Vagina (tissue), 2 donors: ENCODE measurements around the gene NAALAD2. TPM values are rescaled to one million over a fixed set of nuclear protein-coding genes. Genes with fewer than 3 reads are reported as not detected.

Source experiments
- DNase-seq, 2 donors: peaks; one replicate each; pipeline ENCODE4 v3.0.0-alpha.2; 2017; ENCODE audit errors: extremely low spot score in 2 of 2
- H3K27ac ChIP-seq: fragments of 200-600 bp; sonication (generic); one replicate; pipeline ENCODE4 v1.5.1; 2019
- H3K27me3 ChIP-seq: fragments of 200-600 bp; sonication (generic); one replicate; pipeline ENCODE4 v1.5.1; 2019
- H3K36me3 ChIP-seq, 2 donors: fragments of 200-600 bp; sonication (generic); one replicate each; pipeline ENCODE4 v1.5.1; 2017 to 2019
- H3K4me1 ChIP-seq: fragments of 200-600 bp; sonication (generic); one replicate; pipeline ENCODE4 v1.5.1; 2019
- H3K4me3 ChIP-seq, 2 donors: fragments of 200-600 bp; sonication (generic); 1 replicate in 1 of 2; 2 replicates in 1 of 2; pipeline ENCODE4 v1.5.1; 2016 to 2019
- H3K9me3 ChIP-seq: fragments of 200-600 bp; sonication (generic); one replicate; pipeline ENCODE4 v1.5.1; 2019
- CTCF ChIP-seq, 3 experiments: fragments of 450-650 bp in 2 of 3; fragments of 200-600 bp in 1 of 3; sonication (generic) in 1 of 3; IDR thresholded peaks; one replicate each; pipeline ENCODE4 v1.5.1; 2017 to 2019; ENCODE audit warnings: antibody characterized with exemption in 3 of 3, mild to moderate bottlenecking in 2 of 3, moderate library complexity in 2 of 3
- POLR2A ChIP-seq, 2 donors: fragments of 450-650 bp; IDR thresholded peaks; one replicate each; pipeline ENCODE4 v1.6.1; 2017; ENCODE audit warnings: antibody characterized with exemption in 2 of 2, mild to moderate bottlenecking in 2 of 2, moderate library complexity in 2 of 2
- POLR2AphosphoS5 ChIP-seq, 2 donors: sonication (generic); formaldehyde crosslinking; IDR thresholded peaks; one replicate each; pipeline ENCODE4 v1.9.0; 2017; ENCODE audit warnings: antibody characterized with exemption in 2 of 2, mild to moderate bottlenecking in 2 of 2, low read depth in 1 of 2; ENCODE audit not compliant: insufficient read depth in 1 of 2
- intact Hi-C: fragments of 100-400 bp; cut with DNase I; formaldehyde crosslinking; loops from one replicate; pipeline ENCODE4 v1.15.1; 2023
- total RNA-seq: library from RNA; depleted of rRNA; stranded (reverse); fragments of >200 nt; gene quantifications from one replicate; pipeline ENCODE4 v1.2.3, GENCODE V29; 2016

The NAALAD2 gene
- total RNA-seq, 1 donor from 2014 or later = 0.98 TPM

GRCh38 chr11:90120191-90120590 lies 14.3 kb upstream of the NAALAD2 start:
- H3K36me3 ChIP-seq = no peaks in the 10 kb centered on the region
- no peak overlapping the region for H3K4me3 ChIP-seq
- no peaks in the 10 kb centered on the region for H3K9me3 ChIP-seq
- H3K27ac ChIP-seq = no peak overlapping the region
- TF ChIP-seq CTCF (IDR thresholded peaks at IDR 0.05) = no peak
- no peaks in the 10 kb centered on the region for H3K27me3 ChIP-seq
- DNase-seq = no peak
- intact Hi-C loops = no loop called here
- H3K4me1 ChIP-seq = no peaks in the 10 kb centered on the region

GRCh38 chr11:90124371-90124770 lies 10.1 kb upstream of the NAALAD2 start:
- TF ChIP-seq POLR2AphosphoS5 (IDR thresholded peaks at IDR 0.05; ENCODE audit: insufficient read depth in 1 of 2, low read depth in 1 of 2) (no peak), POLR2A (IDR thresholded peaks at IDR 0.05) (no peak), CTCF (IDR thresholded peaks at IDR 0.05) (no peak)
- no peaks in the 10 kb centered on the region for H3K9me3 ChIP-seq
- intact Hi-C loops = no loop called here
- H3K27me3 ChIP-seq = no peaks in the 10 kb centered on the region
- no peak for DNase-seq
- H3K27ac ChIP-seq = no peak overlapping the region
- H3K4me1 ChIP-seq = no peaks in the 10 kb centered on the region
- H3K4me3 ChIP-seq = no peak overlapping the region
- H3K36me3 ChIP-seq = no peaks in the 10 kb centered on the region

GRCh38 chr11:90124946-90125345 lies 9.5 kb upstream of the NAALAD2 start:
- H3K9me3 ChIP-seq = no peaks in the 10 kb centered on the region
- TF ChIP-seq POLR2AphosphoS5 (IDR thresholded peaks at IDR 0.05; ENCODE audit: insufficient read depth in 1 of 2, low read depth in 1 of 2) = no peak
- no peak for TF ChIP-seq POLR2A (IDR thresholded peaks at IDR 0.05)
- TF ChIP-seq CTCF (IDR thresholded peaks at IDR 0.05) = no peak
- H3K4me1 ChIP-seq = no peaks in the 10 kb centered on the region
- H3K27me3 ChIP-seq = no peaks in the 10 kb centered on the region
- no peak overlapping the region for H3K27ac ChIP-seq
- H3K36me3 ChIP-seq = no peaks in the 10 kb centered on the region
- H3K4me3 ChIP-seq = no peak overlapping the region
- no peak for DNase-seq
- intact Hi-C loops = no loop called here

- H3K4me1 ChIP-seq = no peaks in the 10 kb centered on the region
- TF ChIP-seq CTCF (IDR thresholded peaks at IDR 0.05) (no peak), POLR2AphosphoS5 (IDR thresholded peaks at IDR 0.05; ENCODE audit: insufficient read depth in 1 of 2, low read depth in 1 of 2) (no peak), POLR2A (IDR thresholded peaks at IDR 0.05) (no peak)
- no peak for DNase-seq
- no peaks in the 10 kb centered on the region for H3K27me3 ChIP-seq
- H3K27ac ChIP-seq = peak overlapping the region; percentile 51
- H3K4me3 ChIP-seq = peak overlapping the region; percentile 54 to 55
- H3K36me3 ChIP-seq = no peaks in the 10 kb centered on the region
- intact Hi-C loops = no loop called here
- H3K9me3 ChIP-seq = no peaks in the 10 kb centered on the region
Measured at GRCh38 chr11:90133560-90134477, 644 bp upstream of the NAALAD2 start.

- intact Hi-C loops = no loop called here
- no peaks in the 10 kb centered on the region for H3K9me3 ChIP-seq
- DNase-seq = no peak
- H3K27me3 ChIP-seq = no peaks in the 10 kb centered on the region
- peak overlapping the region; percentile 51 for H3K27ac ChIP-seq
- no peaks in the 10 kb centered on the region for H3K36me3 ChIP-seq
- H3K4me1 ChIP-seq = no peaks in the 10 kb centered on the region
- TF ChIP-seq POLR2AphosphoS5 (IDR thresholded peaks at IDR 0.05; ENCODE audit: insufficient read depth in 1 of 2, low read depth in 1 of 2) = no peak
- H3K4me3 ChIP-seq = peak overlapping the region; percentile 54 to 55
Measured at GRCh38 chr11:90135016-90135415, 553 bp downstream of the NAALAD2 start.
